Effector CD4-positive, alpha-beta T cell (primary cell): ENCODE measurements around the gene FAM9A. TPM values are rescaled to one million over a fixed set of nuclear protein-coding genes. Genes with fewer than 3 reads are reported as not detected.

ENCODE experiments used
- DNase-seq: peaks from one replicate; pipeline ENCODE4 v3.0.0-alpha.2; 2020
- total RNA-seq: gene quantifications from one replicate; lab custom pipeline; 2026; lab: John Stamatoyannopoulos, UW

FAM9A gene
- not detected for total RNA-seq

DNA sequence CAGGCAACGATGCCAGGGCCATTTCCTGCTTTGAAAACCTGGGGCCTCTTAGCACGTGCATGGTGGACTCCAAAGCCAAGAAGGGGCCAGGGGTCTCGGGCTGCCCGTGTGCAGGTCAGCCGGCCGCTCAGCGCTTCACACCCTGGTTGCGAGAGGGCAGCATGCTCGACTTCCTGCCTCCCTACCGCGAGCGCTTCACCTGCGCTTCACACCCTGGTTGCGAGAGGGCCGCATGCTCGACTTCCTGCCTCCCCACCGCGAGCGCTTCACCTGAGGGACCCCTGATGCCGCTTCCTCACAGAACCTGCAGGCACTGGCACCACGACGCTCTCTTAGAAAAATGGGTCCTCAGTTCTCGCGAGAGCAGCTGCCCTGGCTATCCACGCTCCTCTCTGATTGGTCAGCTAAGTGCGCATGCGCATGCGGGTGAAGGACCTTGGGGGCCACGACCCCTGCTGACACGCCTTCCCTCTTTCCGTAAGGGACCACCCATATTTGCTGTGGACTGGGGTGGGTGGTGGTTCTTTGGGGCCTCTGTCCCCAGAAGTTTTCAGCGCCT is at the start of gene FAM9A:
TSS of gene FAM9A (minus strand) at position 343 of the 559 bp plus-strand sequence. CDS start 1,212 bp downstream, outside the sequence.
- no peak for DNase-seq

DNA sequence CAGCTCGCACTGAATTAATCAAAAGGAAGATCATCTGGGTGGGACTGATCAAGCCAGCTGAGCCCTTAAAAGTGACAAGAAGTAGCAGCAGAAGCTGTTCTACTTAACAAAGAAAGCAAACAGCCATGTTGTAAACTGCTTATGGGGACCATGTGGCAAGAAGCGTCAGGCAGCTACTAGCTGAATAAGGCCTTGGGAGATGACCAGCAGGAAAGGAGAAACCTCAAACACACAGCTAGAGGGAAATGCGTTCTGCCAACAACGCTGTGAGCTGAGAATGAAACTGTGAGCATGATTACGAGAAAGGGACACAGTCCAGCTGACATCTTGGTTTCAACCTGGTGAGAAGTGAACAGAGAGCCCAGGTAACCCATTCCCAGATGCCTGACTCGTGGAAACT is 49.3 kb upstream of the FAM9A start:
- DNase-seq: no peak

GRCh38 chrX:8849945-8850344 is 48.8 kb upstream of the FAM9A start:
- no peak for DNase-seq

GRCh38 chrX:8849458-8849857 is 48.3 kb upstream of the FAM9A start:
- no peak for DNase-seq

DNA sequence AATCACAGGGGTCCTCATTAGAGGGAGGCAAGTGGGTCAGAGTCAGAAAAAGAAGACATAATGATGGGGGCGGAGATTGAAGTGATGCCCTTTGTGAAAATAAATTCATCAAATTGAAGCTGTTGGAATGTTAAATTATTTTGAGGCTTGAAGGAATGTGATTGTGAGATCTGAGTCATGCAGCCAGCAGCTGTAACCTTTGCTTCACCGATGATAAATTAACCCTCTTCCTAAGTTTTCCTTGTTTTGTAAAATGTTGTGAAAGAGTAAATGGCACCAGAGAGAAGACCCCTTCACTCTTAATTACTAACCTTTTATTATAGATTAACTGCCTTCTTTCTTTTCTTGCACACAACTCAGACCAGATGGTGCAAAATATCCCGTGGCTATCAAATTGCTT is 47.7 kb upstream of the FAM9A start:
- DNase-seq: no peak

DNA sequence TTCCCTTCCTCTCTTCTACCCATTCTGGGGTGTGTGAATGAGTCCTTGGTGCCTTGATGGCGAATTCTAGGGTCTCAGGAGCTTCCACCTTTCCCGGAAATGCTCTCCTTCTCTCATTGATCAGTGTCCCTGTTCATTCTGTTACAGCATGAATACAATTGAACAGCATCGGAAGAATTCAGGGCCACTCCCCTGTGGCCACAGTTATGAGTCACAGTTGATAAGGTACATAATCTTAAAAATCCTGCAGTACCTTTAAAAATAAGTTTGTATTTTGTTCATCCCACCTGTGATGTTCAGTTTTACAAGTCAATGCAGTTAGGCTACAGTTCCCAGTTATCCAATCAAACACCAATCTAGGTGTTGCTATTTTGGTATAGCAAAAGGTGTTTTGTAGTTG is 47.3 kb upstream of the FAM9A start:
- no peak for DNase-seq

- no peak for DNase-seq
Observed at GRCh38 chrX:8847360-8847759, 46.2 kb upstream of the FAM9A start.

DNA sequence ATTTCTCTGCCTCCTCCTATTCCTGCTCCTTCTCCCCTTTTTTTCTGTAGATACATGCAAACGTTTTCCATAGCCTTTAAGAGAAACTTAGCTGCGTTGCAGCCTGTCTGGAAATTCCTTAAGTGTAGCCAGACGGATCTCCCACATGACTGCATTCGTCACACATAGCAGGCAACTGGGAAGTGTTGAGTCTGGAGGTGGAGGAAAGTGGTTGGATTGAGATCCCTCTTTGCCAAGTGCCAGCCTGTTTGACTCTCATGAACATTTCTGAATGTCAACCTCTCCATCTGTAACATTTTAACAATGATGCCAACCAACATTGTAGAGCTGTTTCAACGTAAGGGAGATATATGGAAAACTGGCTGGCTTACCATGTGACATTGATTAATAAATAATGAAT is 45.1 kb upstream of the FAM9A start:
- no peak for DNase-seq

GRCh38 chrX:8845469-8845868 is 44.3 kb upstream of the FAM9A start:
- DNase-seq: no peak

- no peak for DNase-seq
Observed at GRCh38 chrX:8845060-8845459, 43.9 kb upstream of the FAM9A start.

GRCh38 chrX:8844157-8844556 is 43.0 kb upstream of the FAM9A start:
- DNase-seq: no peak

DNA sequence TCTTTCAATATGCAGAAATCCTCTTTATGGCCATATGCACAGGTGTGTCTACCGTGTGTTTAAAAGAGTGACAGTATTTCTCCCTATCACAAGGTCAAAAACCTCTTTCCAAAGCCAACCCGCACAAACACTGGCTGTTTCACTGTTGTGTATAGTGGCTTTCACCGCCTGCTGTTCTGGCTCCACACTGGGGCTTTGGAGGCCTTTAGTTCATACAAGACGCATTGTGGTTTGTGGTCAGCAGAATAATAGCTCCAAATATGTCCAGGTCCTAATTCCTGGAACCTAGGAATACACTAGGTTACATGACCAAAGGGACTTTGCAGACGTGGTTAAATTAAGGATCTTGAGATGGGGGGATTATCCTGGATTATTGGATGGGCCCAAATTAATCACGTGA is 40.7 kb upstream of the FAM9A start:
- DNase-seq: no peak

GRCh38 chrX:8834392-8834791 is 33.2 kb upstream of the FAM9A start:
- no peak for DNase-seq

- no peak for DNase-seq
Observed at GRCh38 chrX:8832582-8833378, 31.6 kb upstream of the FAM9A start.

GRCh38 chrX:8823698-8824097 is 22.5 kb upstream of the FAM9A start:
- no peak for DNase-seq

DNA sequence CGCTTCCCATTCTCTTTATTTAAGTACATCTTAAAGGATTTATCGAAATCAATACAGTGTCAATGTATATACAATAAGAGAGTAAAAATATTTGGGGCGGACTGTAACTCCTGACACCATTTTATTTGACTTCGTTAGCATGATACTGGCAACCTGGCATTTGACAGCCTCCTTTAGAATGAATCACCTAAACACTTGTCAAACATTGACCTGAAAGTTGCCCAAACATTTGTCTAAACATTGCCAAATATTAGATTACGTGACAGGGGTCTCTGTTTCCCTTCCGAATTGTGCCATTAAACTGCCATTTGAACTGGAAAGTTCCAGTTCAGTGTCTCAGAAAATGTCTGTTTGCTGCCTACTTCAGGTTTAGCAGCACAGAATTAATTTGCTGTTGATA is 20.8 kb upstream of the FAM9A start:
- DNase-seq: no peak

DNA sequence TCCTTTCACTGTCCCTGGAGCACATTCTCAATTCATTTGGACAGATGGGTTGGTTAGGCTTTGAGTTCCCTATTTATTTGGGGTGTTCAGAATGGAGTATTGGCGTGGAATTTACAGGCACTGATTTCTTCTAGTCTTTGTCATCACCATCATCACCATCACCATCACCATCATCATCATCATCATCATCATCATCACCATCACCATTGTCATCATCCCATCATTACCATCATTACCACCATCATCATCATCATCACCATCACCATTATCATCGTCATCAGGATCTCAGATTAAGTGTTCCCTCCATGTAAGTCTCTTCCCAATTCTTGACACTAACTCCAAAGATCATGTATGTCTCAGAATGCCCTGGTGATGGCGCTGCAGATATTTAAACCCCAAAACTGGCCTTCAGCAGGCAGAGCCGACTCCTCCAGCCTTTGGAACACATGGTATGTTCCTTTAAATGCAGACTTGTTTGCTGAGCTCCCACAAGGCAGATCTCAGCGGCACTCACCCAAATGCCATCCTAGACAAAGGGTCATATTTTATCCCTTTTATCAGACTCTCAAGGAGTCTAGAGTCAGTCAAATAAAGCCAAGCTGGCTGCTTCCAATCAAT is 19.8 kb upstream of the FAM9A start:
- no peak for DNase-seq

- peak; percentile 17 for DNase-seq
Observed at GRCh38 chrX:8815460-8816065, 14.4 kb upstream of the FAM9A start.

DNA sequence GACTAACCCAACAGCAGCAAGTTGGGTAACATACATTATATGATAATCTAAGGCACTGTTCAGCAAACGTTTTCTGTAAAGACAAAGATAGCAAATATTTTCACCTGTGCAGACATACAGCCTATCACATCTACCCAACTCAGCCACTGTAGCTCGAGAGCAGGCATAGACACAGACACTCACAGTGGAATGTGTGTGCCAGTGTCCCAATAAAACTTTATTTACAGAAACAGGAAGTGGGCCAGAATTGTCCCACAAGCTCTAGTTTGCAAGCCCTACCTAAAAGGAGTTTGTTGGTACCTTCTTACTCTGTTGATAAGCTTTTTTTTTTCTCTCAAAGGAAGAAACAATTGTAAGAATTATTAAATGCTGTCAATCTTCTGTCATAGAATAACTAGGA is 11.9 kb upstream of the FAM9A start:
- no peak for DNase-seq

- DNase-seq: no peak
Observed at GRCh38 chrX:8811611-8812010, 10.4 kb upstream of the FAM9A start.

GRCh38 chrX:8808661-8809060 is 7.5 kb upstream of the FAM9A start:
- no peak for DNase-seq

- no peak for DNase-seq
Observed at GRCh38 chrX:8805974-8806373, 4.8 kb upstream of the FAM9A start.

DNA sequence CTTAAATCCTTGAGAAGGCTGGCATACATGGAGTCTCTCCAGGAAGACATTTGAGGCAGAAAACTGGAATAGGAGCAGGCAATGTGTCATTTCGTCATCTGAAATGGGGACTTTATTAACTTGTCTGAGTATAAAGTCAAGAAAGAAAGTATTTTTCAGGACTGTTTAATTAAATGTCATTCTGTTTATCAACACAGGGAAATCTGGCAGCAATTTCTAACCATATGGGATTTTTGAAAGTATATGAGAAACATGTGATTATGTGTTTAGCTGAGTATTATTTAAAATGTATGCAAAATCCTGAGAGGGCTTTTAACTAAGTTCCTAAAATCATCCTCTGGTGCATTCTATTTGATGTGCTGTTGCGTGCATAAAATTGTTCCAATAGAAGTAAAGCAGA is 3.9 kb upstream of the FAM9A start:
- no peak for DNase-seq

DNA sequence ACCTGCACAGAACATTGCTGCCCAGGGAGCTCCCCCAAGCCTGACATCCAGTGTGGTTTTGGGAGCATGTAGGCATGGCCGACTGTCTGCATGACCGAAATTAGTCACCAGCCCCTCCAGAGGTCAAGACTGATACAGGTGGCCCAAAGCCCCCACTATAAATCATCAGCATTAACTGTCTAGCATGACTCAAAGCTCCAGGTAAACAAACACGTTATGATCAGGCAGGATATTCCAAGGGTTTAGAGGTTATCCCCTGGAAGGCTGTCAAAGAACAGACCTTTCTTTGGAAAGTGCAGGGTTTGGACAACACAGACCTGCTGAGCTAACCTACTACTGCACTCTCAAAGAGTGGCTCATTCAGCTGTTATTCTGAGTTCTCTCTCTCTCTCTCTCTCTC is 2.1 kb upstream of the FAM9A start:
- DNase-seq: no peak
